Measurements from ENCODE around the gene GPR78.

GPR78 gene

DNA sequence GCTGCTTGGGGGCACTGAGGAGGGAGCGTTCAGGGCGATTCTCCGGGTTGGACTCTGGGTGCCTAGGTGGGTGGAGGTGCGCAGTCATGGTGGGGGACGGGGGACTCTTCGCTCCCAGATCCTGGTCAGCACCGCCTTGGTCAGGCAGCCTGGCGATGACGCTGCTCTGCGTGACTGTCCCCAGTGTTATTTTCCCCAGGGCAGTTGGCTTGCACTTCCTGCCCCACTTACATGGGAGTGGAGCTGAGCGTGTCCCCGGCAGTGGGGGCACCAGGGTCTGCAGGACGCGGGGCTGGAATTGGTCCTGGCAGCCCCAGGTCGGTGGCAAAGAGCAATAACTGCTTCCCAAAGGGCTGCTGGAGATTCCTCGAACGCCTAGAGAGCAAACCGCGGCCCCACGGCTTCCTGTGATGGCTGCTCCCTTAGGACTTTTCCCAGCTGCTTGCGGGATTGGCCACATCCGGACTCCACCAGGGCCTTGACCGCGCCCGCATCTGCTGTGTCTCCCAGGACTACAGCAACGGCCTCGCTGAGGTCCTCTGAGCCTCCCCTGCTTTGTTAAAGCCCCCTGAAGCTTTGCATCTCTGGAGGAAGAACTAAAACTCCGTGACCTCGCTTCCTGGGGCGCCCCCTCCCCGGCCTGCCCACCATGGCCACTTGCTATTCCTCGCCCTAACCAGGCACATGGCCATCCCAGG lies 35.3 kb upstream of the GPR78 start:
- DNase-seq (ENCODE audit: low read depth, low spot score): no peak
- no peak overlapping the region for H3K4me3 ChIP-seq (ENCODE audit: low read depth, low read length)
- TF ChIP-seq, protein P1, sequence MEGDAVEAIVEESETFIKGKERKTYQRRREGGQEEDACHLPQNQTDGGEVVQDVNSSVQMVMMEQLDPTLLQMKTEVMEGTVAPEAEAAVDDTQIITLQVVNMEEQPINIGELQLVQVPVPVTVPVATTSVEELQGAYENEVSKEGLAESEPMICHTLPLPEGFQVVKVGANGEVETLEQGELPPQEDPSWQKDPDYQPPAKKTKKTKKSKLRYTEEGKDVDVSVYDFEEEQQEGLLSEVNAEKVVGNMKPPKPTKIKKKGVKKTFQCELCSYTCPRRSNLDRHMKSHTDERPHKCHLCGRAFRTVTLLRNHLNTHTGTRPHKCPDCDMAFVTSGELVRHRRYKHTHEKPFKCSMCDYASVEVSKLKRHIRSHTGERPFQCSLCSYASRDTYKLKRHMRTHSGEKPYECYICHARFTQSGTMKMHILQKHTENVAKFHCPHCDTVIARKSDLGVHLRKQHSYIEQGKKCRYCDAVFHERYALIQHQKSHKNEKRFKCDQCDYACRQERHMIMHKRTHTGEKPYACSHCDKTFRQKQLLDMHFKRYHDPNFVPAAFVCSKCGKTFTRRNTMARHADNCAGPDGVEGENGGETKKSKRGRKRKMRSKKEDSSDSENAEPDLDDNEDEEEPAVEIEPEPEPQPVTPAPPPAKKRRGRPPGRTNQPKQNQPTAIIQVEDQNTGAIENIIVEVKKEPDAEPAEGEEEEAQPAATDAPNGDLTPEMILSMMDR (IDR thresholded peaks at IDR 0.05; ENCODE audit: insufficient read depth, low read length, missing control alignments): no peak
- ChIA-PET POLR2A (no interaction called here), CTCF (interaction anchor here (1.0 to 1.9 kb wide), 2 partner anchors 12 to 77 kb away, joined by 3 to 6 read pairs; no protein-coding TSS in a partner anchor)

DNA sequence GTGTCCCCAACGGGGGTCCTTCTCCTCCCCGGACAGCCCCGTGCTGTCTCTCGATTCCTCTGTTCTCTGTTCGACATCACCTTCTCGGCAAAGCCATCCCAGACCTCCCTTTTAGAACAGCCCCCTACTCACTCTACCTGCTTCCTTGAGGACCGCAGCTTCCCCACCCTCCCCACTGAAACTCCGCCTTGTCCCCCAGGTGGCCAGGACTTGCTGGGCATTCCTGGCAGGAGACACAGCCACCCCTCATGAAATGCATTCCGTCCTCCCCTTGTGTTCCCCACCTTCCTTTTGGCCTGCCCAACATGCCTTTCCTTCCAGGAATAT lies 34.8 kb upstream of the GPR78 start:
- TF ChIP-seq, protein P1 (IDR thresholded peaks at IDR 0.05; ENCODE audit: insufficient read depth, low read length, missing control alignments): no peak
- POLR2A ChIA-PET: no interaction called here
- no peak for DNase-seq (ENCODE audit: low read depth, low spot score)
- no peak overlapping the region for H3K4me3 ChIP-seq (ENCODE audit: low read depth, low read length)
- CTCF ChIA-PET: interaction anchor here (1.0 to 2.9 kb wide), 3 partner anchors 11 to 77 kb away, joined by 3 to 10 read pairs (median 6); no protein-coding TSS in a partner anchor

DNA sequence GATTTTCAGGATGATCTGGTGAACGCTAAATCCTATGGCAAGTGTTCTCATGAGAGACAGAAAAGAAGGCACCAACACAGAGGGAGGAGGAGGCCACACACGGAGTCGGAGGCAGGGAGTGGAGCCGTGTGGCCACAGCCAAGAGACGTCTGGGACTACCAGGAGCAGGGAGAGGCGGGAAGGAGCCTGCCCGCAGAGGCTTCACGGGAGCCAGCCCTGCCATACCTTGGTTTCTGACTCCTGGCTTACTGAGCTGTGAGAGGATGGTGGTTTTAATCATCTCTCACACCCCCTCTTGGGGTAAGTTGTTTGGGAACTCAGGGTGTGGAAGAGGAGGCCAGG lies 33.5 kb upstream of the GPR78 start:
- CTCF ChIA-PET: interaction anchor here (1.2 to 3.4 kb wide), 3 partner anchors 61 to 78 kb away, joined by 3 to 20 read pairs (median 10); no protein-coding TSS in a partner anchor
- DNase-seq (ENCODE audit: low read depth, low spot score): no peak
- H3K4me3 ChIP-seq (ENCODE audit: low read depth, low read length): no peak overlapping the region
- POLR2A ChIA-PET: no interaction called here
- TF ChIP-seq, protein P1 (IDR thresholded peaks at IDR 0.05; ENCODE audit: insufficient read depth, low read length, missing control alignments): no peak

DNA sequence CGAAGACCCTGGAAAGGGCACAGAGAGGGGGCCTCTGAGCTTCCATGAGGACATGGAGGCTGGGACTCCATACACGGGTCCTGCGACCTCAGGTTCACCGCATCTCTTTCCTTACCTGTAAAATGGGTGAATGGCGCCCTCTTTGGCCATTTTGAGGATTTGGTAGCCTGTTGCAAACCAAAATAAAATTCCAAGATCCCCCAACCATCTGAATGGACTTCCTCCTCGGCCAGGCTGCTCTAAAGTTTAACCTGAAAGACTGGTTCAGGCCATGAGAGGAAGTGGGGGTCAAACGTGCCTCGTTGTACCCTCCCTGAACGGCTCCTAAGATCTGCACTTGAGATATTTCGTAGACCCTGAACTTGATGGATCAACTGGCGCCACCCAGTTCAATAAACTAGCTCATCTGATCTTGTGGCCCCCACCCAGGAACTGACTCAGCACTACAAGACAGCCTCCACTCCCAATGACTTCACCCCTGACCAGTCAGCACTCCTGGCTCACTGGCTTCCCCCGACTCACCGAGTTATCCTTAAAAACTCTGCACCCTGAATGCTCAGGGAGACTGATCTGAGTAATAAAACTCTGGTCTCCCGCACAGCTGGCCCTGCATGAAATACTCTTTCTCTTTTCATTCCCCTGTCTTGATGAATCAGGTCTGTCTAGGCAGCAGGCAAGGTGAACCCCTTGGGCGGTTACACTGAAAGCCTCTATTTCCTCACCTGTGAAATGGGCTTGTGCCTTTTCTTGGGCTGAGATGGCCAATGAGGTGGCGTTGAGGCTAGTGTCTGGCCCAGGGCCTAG lies 32.9 kb upstream of the GPR78 start:
- POLR2A ChIA-PET: no interaction called here
- CTCF ChIA-PET: interaction anchor here (1.1 to 3.4 kb wide), 4 partner anchors 60 to 81 kb away, joined by 3 to 20 read pairs (median 8); no protein-coding TSS in a partner anchor
- DNase-seq (ENCODE audit: low read depth, low spot score): no peak
- H3K4me3 ChIP-seq (ENCODE audit: low read depth, low read length): no peak overlapping the region
- TF ChIP-seq, protein P1 (IDR thresholded peaks at IDR 0.05; ENCODE audit: insufficient read depth, low read length, missing control alignments): peak; percentile 14

DNA sequence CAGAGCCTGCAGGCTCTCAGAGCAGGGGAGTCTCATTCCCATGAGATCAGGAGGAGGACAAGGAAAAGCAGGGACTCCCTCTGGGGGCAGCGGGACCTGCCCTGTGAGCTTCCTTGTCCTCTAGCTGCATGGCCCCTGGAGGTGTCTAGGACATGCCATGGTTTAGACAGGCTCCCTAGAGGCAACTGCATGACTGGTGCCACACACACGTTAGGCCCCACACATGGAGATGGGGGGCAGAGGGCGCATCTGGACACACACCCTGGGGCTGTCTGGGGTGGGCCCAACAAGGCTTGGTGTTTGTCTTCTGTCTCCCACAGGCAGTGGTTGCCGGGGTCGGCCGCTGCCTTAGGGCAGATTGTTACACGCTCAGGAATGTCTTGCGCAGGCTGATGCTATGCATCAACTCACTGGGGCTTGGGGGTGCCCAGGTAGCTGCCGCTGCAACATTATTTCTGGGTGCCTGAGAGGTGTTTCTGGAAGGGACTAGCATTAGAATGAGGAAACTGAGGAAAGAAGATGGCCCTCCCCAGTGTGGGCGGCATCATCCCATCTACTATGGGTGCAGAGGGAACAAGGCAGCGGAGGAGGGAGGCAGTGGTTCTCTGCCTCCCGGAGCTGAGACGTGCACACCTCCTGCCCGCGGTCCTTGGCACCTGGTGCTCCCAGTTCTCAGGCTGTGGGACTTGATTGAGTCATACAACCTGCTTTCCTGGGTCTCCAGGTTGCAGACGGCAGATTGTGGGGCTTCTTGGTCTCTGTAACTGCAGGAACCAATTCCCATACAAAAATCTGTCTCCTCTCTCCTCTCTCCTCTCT lies 32.1 kb upstream of the GPR78 start:
- no peak overlapping the region for H3K4me3 ChIP-seq (ENCODE audit: low read depth, low read length)
- POLR2A ChIA-PET: no interaction called here
- CTCF ChIA-PET: interaction anchor here (1.1 to 3.4 kb wide), 3 partner anchors 76 to 82 kb away, joined by 6 to 20 read pairs (median 10); no protein-coding TSS in a partner anchor
- TF ChIP-seq, protein P1 (IDR thresholded peaks at IDR 0.05; ENCODE audit: insufficient read depth, low read length, missing control alignments): no peak
- no peak for DNase-seq (ENCODE audit: low read depth, low spot score)

Data from AG04449 (cell line).